ENCODE measurements around the gene PRAC1. TPM values are rescaled to one million over a fixed set of nuclear protein-coding genes. Genes with fewer than 3 reads are reported as not detected.

PRAC1 gene
- total RNA-seq, 1 donor from 2014 or later = not detected

- no peaks in the 10 kb centered on the region for H3K79me2 ChIP-seq (ENCODE audit: low read depth)
- H3K27me3 Mint-ChIP-seq (ENCODE audit: insufficient read depth, low read depth) = peaks cover 77% of the 10 kb centered on the region
- no peaks in the 10 kb centered on the region for H3K36me3 ChIP-seq
- H3K27me3 ChIP-seq = peaks cover 100% of the 10 kb centered on the region
- no peak overlapping the region for H3K27ac ChIP-seq
- no peak overlapping the region for H2AFZ ChIP-seq (replicated peaks)
- peaks cover 6% of the 10 kb centered on the region for H3F3A ChIP-seq (ENCODE audit: low read depth)
- H3K4me3 Mint-ChIP-seq = no peak overlapping the region
- H3K4me1 Mint-ChIP-seq = no peaks in the 10 kb centered on the region
- H3K4me2 ChIP-seq = no peak overlapping the region
- H3K27ac Mint-ChIP-seq = no peak overlapping the region
- peaks cover 8% of the 10 kb centered on the region for H3K9me3 Mint-ChIP-seq
- no peak for DNase-seq (ENCODE audit: low spot score)
- no peak overlapping the region for H3K4me3 ChIP-seq
- H3K9ac ChIP-seq = no peak overlapping the region
- peaks cover 6% of the 10 kb centered on the region for H3K4me1 ChIP-seq
- peaks cover 47% of the 10 kb centered on the region for H4K20me1 ChIP-seq (ENCODE audit: low read depth)
- no peak for TF ChIP-seq EZH2 (IDR thresholded peaks at IDR 0.05)
- TF ChIP-seq, protein P1, sequence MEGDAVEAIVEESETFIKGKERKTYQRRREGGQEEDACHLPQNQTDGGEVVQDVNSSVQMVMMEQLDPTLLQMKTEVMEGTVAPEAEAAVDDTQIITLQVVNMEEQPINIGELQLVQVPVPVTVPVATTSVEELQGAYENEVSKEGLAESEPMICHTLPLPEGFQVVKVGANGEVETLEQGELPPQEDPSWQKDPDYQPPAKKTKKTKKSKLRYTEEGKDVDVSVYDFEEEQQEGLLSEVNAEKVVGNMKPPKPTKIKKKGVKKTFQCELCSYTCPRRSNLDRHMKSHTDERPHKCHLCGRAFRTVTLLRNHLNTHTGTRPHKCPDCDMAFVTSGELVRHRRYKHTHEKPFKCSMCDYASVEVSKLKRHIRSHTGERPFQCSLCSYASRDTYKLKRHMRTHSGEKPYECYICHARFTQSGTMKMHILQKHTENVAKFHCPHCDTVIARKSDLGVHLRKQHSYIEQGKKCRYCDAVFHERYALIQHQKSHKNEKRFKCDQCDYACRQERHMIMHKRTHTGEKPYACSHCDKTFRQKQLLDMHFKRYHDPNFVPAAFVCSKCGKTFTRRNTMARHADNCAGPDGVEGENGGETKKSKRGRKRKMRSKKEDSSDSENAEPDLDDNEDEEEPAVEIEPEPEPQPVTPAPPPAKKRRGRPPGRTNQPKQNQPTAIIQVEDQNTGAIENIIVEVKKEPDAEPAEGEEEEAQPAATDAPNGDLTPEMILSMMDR (IDR thresholded peaks at IDR 0.05) = no peak
- TF ChIP-seq EZH2phosphoT487 (IDR thresholded peaks at IDR 0.05) = no peak
- H3K9me3 ChIP-seq (ENCODE audit: low read depth) = no peaks in the 10 kb centered on the region
- H3K36me3 Mint-ChIP-seq = no peaks in the 10 kb centered on the region
Observed at GRCh38 chr17:48757524-48757961, 35.2 kb upstream of the PRAC1 start.

DNA sequence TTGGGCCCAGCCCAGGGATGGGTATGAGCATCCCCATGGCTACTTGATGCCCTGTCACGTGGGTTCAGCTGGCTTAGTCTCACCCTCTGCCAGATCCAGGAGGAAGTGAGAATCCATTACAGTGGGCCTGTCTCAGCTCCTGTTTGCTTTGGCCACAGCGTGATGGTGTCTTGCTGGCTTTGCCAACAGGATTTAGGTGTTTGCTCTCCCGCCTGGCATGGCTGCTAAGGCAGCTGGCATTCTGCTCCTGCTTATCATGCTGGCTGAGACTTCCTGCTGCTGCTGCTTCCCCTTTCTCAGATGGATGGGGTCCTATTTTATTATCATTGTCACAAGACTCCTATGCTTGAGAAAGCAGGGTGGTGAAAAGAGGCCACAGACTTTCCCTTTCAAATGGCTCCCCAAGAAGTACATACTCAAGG lies 34.5 kb upstream of the PRAC1 start:
- H3K4me3 ChIP-seq = no peak overlapping the region
- peaks cover 6% of the 10 kb centered on the region for H3F3A ChIP-seq (ENCODE audit: low read depth)
- no peak overlapping the region for H3K9ac ChIP-seq
- Mint-ChIP-seq H3K9me3 (peaks cover 8% of the 10 kb centered on the region), H3K27ac (no peak overlapping the region), H3K36me3 (no peaks in the 10 kb centered on the region), H3K4me3 (no peak overlapping the region), H3K27me3 (ENCODE audit: insufficient read depth, low read depth) (peaks cover 79% of the 10 kb centered on the region), H3K4me1 (no peaks in the 10 kb centered on the region)
- H3K4me1 ChIP-seq = peaks cover 6% of the 10 kb centered on the region
- H3K27ac ChIP-seq = no peak overlapping the region
- peaks cover 100% of the 10 kb centered on the region for H3K27me3 ChIP-seq
- no peak for DNase-seq (ENCODE audit: low spot score)
- H3K79me2 ChIP-seq (ENCODE audit: low read depth) = no peaks in the 10 kb centered on the region
- no peaks in the 10 kb centered on the region for H3K9me3 ChIP-seq (ENCODE audit: low read depth)
- no peak overlapping the region for H3K4me2 ChIP-seq
- H4K20me1 ChIP-seq (ENCODE audit: low read depth) = peaks cover 54% of the 10 kb centered on the region
- no peaks in the 10 kb centered on the region for H3K36me3 ChIP-seq
- no peak overlapping the region for H2AFZ ChIP-seq (replicated peaks)
- no peak for TF ChIP-seq EZH2 (IDR thresholded peaks at IDR 0.05)
- TF ChIP-seq, protein P1 (IDR thresholded peaks at IDR 0.05) = no peak
- TF ChIP-seq EZH2phosphoT487 (IDR thresholded peaks at IDR 0.05) = no peak

- Histone ChIP-seq H2AFZ (replicated peaks) (no peak overlapping the region), H3K4me1 (peaks cover 6% of the 10 kb centered on the region), H3K27ac (no peak overlapping the region), H3K9ac (no peak overlapping the region), H3K27me3 (peaks cover 100% of the 10 kb centered on the region), H3K79me2 (ENCODE audit: low read depth) (no peaks in the 10 kb centered on the region), H4K20me1 (ENCODE audit: low read depth) (peaks cover 69% of the 10 kb centered on the region), H3K4me2 (peak overlapping the region; percentile 55), H3K4me3 (no peak overlapping the region), H3K36me3 (no peaks in the 10 kb centered on the region), H3K9me3 (ENCODE audit: low read depth) (no peaks in the 10 kb centered on the region), H3F3A (ENCODE audit: low read depth) (peaks cover 6% of the 10 kb centered on the region)
- H3K9me3 Mint-ChIP-seq = peaks cover 8% of the 10 kb centered on the region
- no peak overlapping the region for H3K27ac Mint-ChIP-seq
- H3K27me3 Mint-ChIP-seq (ENCODE audit: insufficient read depth, low read depth) = peaks cover 82% of the 10 kb centered on the region
- TF ChIP-seq EZH2phosphoT487 (IDR thresholded peaks at IDR 0.05) (no peak), EZH2 (IDR thresholded peaks at IDR 0.05) (no peak)
- TF ChIP-seq, protein P1 (IDR thresholded peaks at IDR 0.05) = no peak
- H3K36me3 Mint-ChIP-seq = no peaks in the 10 kb centered on the region
- H3K4me3 Mint-ChIP-seq = no peak overlapping the region
- H3K4me1 Mint-ChIP-seq = no peaks in the 10 kb centered on the region
- DNase-seq (ENCODE audit: low spot score) = no peak
Observed at GRCh38 chr17:48755356-48755755, 33.0 kb upstream of the PRAC1 start.
